HepG2 (cell line): Measurements from ENCODE around the gene IL1RL2. TPM values are rescaled to one million over a fixed set of nuclear protein-coding genes. Genes with fewer than 3 reads are reported as not detected.
A peak's percentile ranks its signal among the peaks of the same experiment; 100 is the strongest.

Experiments
- ATAC-seq: fragments of 200-7000 bp; cut with Tn5 transposase; 3 replicates; pipeline ENCODE4 v1.9.1; 2020; ENCODE audit warnings: mild to moderate bottlenecking, moderate library complexity
- BruUV-seq: library from RNA; stranded (reverse); fragments of 400-500 nt; replicated peaks from 2 replicates; lab custom pipeline; 2021; lab: Mats Ljungman, UMichigan
- CTCF ChIA-PET: fragments of 300-600 bp; formaldehyde crosslinking; extraction: SDS; loops from one replicate; lab custom pipeline; 2021; ENCODE audit warnings: low total read pairs, inconsistent platforms, low intra/inter-chr PET ratio; lab: Yijun Ruan, JAX
- POLR2A ChIA-PET: fragments of 350-600 bp; sonication (Branson Sonifier 250); formaldehyde crosslinking; loops from one replicate; lab custom pipeline; 2020; ENCODE audit warnings: antibody characterized with exemption, inconsistent platforms; lab: Yijun Ruan, JAX
- DNase-seq: peaks from one replicate; pipeline ENCODE4 v3.0.0-alpha.2; 2015; ENCODE audit warnings: low spot score
- FAIRE-seq: peaks from 3 replicates; lab custom pipeline; 2011; peaks lifted over from hg19 to GRCh38; lab: Jason Lieb, UNC
- H2AFZ ChIP-seq: one replicate; pipeline ENCODE4 v1.6.1; 2011; ENCODE audit warnings: low read length, inconsistent platforms
- H3K27ac ChIP-seq: fragments of 300-600 bp; 3 replicates; pipeline ENCODE4 v1.8.0; 2011; ENCODE audit warnings: mixed run types, mild to moderate bottlenecking, mixed read lengths, low read length, inconsistent platforms; ENCODE audit not compliant: insufficient read depth; ENCODE audit errors: extremely low read length
- H3K27me3 ChIP-seq, 2 experiments: fragments of 200-600 bp in 1 of 2; 2 replicates in 1 of 2; 3 replicates in 1 of 2; pipeline versions ENCODE4 v1.6.0 to v1.8.0; 2011; ENCODE audit warnings: low read length in 2 of 2, mild to moderate bottlenecking in 2 of 2, moderate library complexity in 2 of 2, inconsistent platforms in 1 of 2; ENCODE audit not compliant: insufficient read depth in 2 of 2, control insufficient read depth in 1 of 2
- H3K36me3 ChIP-seq, 2 experiments: fragments of 200-600 bp in 1 of 2; replicated peaks in 1 of 2; 2 replicates in 1 of 2; 3 replicates in 1 of 2; pipeline versions ENCODE4 v1.5.1 to v1.8.0; 2011; ENCODE audit warnings: low read length in 2 of 2, inconsistent platforms in 1 of 2; ENCODE audit not compliant: insufficient read depth in 2 of 2, control insufficient read depth in 1 of 2
- H3K4me1 ChIP-seq: 2 replicates; pipeline ENCODE4 v1.5.1; 2012; ENCODE audit warnings: low read length, inconsistent platforms; ENCODE audit not compliant: insufficient read depth
- H3K4me2 ChIP-seq: 2 replicates; pipeline ENCODE4 v1.6.0; 2011; ENCODE audit warnings: low read depth, low read length, inconsistent platforms
- H3K4me3 ChIP-seq, 3 experiments: fragments of 200-600 bp in 1 of 3; sonication (generic), shearing (Covaris generic) in 1 of 3; replicated peaks in 1 of 3; 2 replicates each; pipeline ENCODE4 v1.5.1; 2011 to 2016; ENCODE audit warnings: low read length in 3 of 3, inconsistent platforms in 2 of 3, low read depth in 2 of 3, mild to moderate bottlenecking in 2 of 3, control low read depth in 1 of 3, mixed read lengths in 1 of 3; ENCODE audit not compliant: insufficient read depth in 1 of 3
- H3K79me2 ChIP-seq: one replicate; pipeline ENCODE4 v1.6.1; 2011; ENCODE audit warnings: low read length, inconsistent platforms; ENCODE audit not compliant: insufficient read depth
- H3K9ac ChIP-seq: 2 replicates; pipeline ENCODE4 v1.6.0; 2011; ENCODE audit warnings: mild to moderate bottlenecking, low read depth, low read length, inconsistent platforms; ENCODE audit not compliant: insufficient read depth
- H3K9me3 ChIP-seq: 2 replicates; pipeline ENCODE4 v1.5.1; 2012; ENCODE audit warnings: mild to moderate bottlenecking, low read length
- H4K20me1 ChIP-seq: 2 replicates; pipeline ENCODE4 v1.6.0; 2011; ENCODE audit warnings: inconsistent platforms, mild to moderate bottlenecking, low read length, moderate library complexity; ENCODE audit not compliant: insufficient read depth
- GABPA ChIP-seq, 2 experiments: IDR thresholded peaks; 2 replicates each; pipeline ENCODE4 v1.6.1; 2011 to 2016; ENCODE audit warnings: low read depth in 2 of 2, low read length in 1 of 2, missing biosample characterization in 1 of 2, missing genetic modification characterization in 1 of 2
- HNRNPL ChIP-seq: fragments of 200-400 bp; formaldehyde crosslinking; IDR thresholded peaks from 2 replicates; pipeline ENCODE4 v1.6.1; 2017; ENCODE audit warnings: mild to moderate bottlenecking, low read depth, low read length
- MBD4 ChIP-seq: IDR thresholded peaks from 2 replicates; pipeline ENCODE4 v1.6.1; 2012; ENCODE audit warnings: low read length, inconsistent platforms, borderline replicate concordance
- MTA1 ChIP-seq: sonication (generic); formaldehyde crosslinking; IDR thresholded peaks from 2 replicates; pipeline ENCODE4 v1.4.0; 2020; ENCODE audit warnings: missing genetic modification reagents, mild to moderate bottlenecking, borderline replicate concordance
- PPARG ChIP-seq: conservative IDR thresholded peaks from 2 replicates; pipeline ENCODE4 v1.6.1; 2016; ENCODE audit warnings: missing biosample characterization, missing genetic modification reagents
- SIN3B ChIP-seq: fragments of 150-350 bp; IDR thresholded peaks from 2 replicates; pipeline ENCODE4 v1.6.1; 2014; ENCODE audit warnings: low read length
- TAF1 ChIP-seq: sonication (generic); formaldehyde crosslinking; IDR thresholded peaks from 2 replicates; pipeline ENCODE4 v1.4.0; 2020; ENCODE audit warnings: missing genetic modification reagents
- ZFP90 ChIP-seq: sonication (generic); formaldehyde crosslinking; IDR thresholded peaks from 2 replicates; pipeline ENCODE4 v1.8.0; 2022; ENCODE audit warnings: missing genetic modification reagents, mild to moderate bottlenecking, inconsistent platforms, borderline replicate concordance
- ZNF331 ChIP-seq: sonication (generic); formaldehyde crosslinking; IDR thresholded peaks from 2 replicates; pipeline ENCODE4 v1.4.0; 2020; ENCODE audit warnings: missing genetic modification reagents
- ZNF614 ChIP-seq: IDR thresholded peaks from 2 replicates; pipeline ENCODE4 v1.6.1; 2018; ENCODE audit warnings: missing biosample characterization, missing genetic modification reagents, inconsistent platforms, borderline replicate concordance
- WGBS: methylation state at CpG from one replicate; pipeline ENCODE4 v1.1.6; 2017; ENCODE audit warnings: low lambda C conversion rate; 5-methylcytosine and 5-hydroxymethylcytosine counted together
- in situ Hi-C: cut with HindIII; loops from 2 replicates; pipeline ENCODE4 v1.10.0; 2017; ENCODE audit warnings: low pct_unique_long_range_greater_than_20kb; ENCODE audit not compliant: extremely low pct_ligation_motif_present
- intact Hi-C: fragments of 100-400 bp; cut with micrococcal nuclease; formaldehyde crosslinking; loops from one replicate; pipeline ENCODE4 v1.10.0; 2022; ENCODE audit not compliant: unreplicated experiment
- polyA plus RNA-seq, 8 experiments: library from polyadenylated mRNA; depleted of rRNA in 3 of 8; stranded (reverse) in 7 of 8; unstranded in 1 of 8; fragments of >200 nt; fragmentation: Illumina TruSeq in 4 of 8; extraction: Trizol in 4 of 8; gene quantifications; 2 replicates each; pipeline versions ENCODE4 v1.2.1 to v1.2.3, GENCODE V29; 2011 to 2016; ENCODE audit warnings: low read depth in 4 of 8, missing spikeins in 1 of 8, mixed read lengths in 1 of 8; ENCODE audit not compliant: insufficient read depth in 1 of 8
- total RNA-seq, 5 experiments: library from RNA; depleted of rRNA; stranded (reverse); fragments of >200 nt; fragmentation: Illumina TruSeq; extraction: Trizol; gene quantifications; 2 replicates each; pipeline ENCODE4 v1.2.3, GENCODE V29; 2016; ENCODE audit warnings: low read depth in 1 of 5
- TF ChIP-seq, protein P1 (sequence below): sonication (generic); formaldehyde crosslinking; IDR thresholded peaks from 2 replicates; pipeline ENCODE4 v1.9.0; 2022; ENCODE audit warnings: missing genetic modification reagents, mild to moderate bottlenecking, borderline replicate concordance
- TF ChIP-seq, protein P2 (sequence below): sonication (generic); formaldehyde crosslinking; IDR thresholded peaks from 2 replicates; pipeline ENCODE4 v1.8.1; 2023; ENCODE audit warnings: missing genetic modification reagents, inconsistent platforms, borderline replicate concordance

The IL1RL2 gene
- total and polyA plus RNA-seq, 2 of the 13 experiments (the other 11 are each of a cell fraction or from before 2014, with no cell fraction given): 0.03 TPM; not detected in 1

DNA sequence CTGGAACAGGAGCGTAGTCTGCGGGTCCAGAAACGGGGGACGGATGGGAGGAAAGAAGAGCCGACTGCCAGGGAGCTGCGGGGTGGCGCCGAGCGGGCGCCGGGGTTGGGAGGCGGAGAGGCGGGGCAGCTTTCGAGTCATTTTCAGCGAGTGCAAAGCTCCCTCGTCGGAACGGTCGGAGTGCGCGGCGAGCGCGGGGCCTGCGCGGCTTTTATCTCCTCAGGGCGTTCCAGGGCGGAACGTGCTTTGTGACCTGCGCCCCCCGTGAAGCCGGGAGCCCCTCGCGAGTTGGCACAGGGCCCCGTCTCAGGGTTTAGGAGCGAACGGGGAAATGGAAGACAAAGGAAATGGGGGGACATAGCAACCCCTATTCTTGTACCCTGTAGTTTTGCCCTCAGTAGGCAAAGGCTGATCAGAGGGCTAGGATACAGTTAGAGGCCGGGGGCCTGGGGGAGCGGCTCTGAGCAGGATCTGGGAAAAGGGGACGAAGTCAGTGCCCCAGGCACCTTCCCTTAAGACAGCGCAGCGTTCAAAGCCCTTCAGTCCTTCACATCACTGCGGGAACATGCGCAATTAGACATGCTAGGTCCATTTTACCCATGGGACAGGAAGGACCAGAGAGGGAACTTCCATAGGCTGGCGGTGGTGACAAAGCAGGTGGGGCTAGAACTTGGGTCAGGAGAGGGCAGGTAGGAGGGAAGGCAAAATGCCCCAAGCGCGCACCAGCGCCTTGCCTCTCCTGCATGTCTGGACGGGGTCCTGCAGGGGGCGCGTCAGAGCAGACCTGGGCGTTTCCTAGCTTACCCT lies 64.4 kb downstream of the IL1RL2 start (continued):
- TF ChIP-seq, protein P1, sequence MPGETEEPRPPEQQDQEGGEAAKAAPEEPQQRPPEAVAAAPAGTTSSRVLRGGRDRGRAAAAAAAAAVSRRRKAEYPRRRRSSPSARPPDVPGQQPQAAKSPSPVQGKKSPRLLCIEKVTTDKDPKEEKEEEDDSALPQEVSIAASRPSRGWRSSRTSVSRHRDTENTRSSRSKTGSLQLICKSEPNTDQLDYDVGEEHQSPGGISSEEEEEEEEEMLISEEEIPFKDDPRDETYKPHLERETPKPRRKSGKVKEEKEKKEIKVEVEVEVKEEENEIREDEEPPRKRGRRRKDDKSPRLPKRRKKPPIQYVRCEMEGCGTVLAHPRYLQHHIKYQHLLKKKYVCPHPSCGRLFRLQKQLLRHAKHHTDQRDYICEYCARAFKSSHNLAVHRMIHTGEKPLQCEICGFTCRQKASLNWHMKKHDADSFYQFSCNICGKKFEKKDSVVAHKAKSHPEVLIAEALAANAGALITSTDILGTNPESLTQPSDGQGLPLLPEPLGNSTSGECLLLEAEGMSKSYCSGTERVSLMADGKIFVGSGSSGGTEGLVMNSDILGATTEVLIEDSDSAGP (CRISPR knock-in tag): peak; percentile 59; the same call in 1 of the 2 replicates
- TF ChIP-seq ZFP90 (CRISPR knock-in tag): peak; percentile 17; the same call in 1 of the 2 replicates
- TF ChIP-seq, protein P2, sequence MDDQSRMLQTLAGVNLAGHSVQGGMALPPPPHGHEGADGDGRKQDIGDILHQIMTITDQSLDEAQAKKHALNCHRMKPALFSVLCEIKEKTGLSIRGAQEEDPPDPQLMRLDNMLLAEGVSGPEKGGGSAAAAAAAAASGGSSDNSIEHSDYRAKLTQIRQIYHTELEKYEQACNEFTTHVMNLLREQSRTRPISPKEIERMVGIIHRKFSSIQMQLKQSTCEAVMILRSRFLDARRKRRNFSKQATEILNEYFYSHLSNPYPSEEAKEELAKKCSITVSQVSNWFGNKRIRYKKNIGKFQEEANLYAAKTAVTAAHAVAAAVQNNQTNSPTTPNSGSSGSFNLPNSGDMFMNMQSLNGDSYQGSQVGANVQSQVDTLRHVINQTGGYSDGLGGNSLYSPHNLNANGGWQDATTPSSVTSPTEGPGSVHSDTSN (CRISPR knock-in tag): no peak
- TF ChIP-seq ZNF614: no peak
- TF ChIP-seq, all 625 proteins: peak for 87

DNA sequence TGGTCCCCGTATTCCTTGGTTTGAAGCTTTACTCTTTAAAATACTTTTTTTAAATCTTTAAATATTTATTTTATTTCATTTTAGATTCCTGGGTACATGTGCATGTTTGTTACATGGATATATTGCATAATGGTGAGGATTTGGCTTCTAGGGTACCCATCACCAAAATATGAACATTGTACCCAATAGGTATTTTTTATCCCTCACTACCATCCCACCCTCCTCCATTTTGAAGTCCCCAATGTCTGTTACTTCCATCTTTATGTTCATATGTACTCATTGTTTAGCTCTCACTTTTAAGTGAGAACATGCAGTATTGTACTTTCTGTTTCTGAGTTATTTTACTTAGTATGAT lies 65.0 kb downstream of the IL1RL2 start:
- WGBS: 5% methylated on average over 1 of the region's 1 CpG
- H3K4me2 ChIP-seq: no peak overlapping the region; the same call in 1 of the 2 replicates

More for the DNA sequence above, 65.0 kb downstream of the IL1RL2 start:
- intact Hi-C loops (loop anchor here (2.0 to 5.0 kb wide), 2 partner anchors 103 to 190 kb away; partner anchors contain the start of gene IL18R1), in situ Hi-C loops (loop anchor here (5.0 kb wide), 2 partner anchors 105 to 190 kb away; partner anchors contain the start of gene IL18R1)
- BruUV-seq: no TSS peak
- no peak overlapping the region for H2AFZ ChIP-seq
- ATAC-seq (no peak), FAIRE-seq (no peak), DNase-seq (no peak)
- no peaks in the 10 kb centered on the region for H3K9me3 ChIP-seq
- peak overlapping the region in 1 of 3 experiments; percentile 76; a peak in 1 of 6 replicates for H3K4me3 ChIP-seq
- POLR2A ChIA-PET: no interaction called here
- H4K20me1 ChIP-seq: no peaks in the 10 kb centered on the region
- H3K27me3 ChIP-seq: peaks cover 2 to 41% of the 10 kb centered on the region in 2 experiments; a peak in 4 of 5 replicates
- no peaks in the 10 kb centered on the region for H3K79me2 ChIP-seq
- no peaks in the 10 kb centered on the region for H3K36me3 ChIP-seq
- H3K4me1 ChIP-seq: peaks cover 7% of the 10 kb centered on the region
- CTCF ChIA-PET: interaction anchor here (0.8 to 1.7 kb wide), 3 partner anchors 103 to 198 kb away, joined by 3 to 5 read pairs (median 3); no protein-coding TSS in a partner anchor
- TF ChIP-seq TAF1 (CRISPR knock-in tag) (no peak), GABPA (IDR thresholded peaks at IDR 0.05; ENCODE audit: low read depth, low read length) (no peak), GABPA (CRISPR knock-in tag; IDR thresholded peaks at IDR 0.05; ENCODE audit: low read depth) (no peak), MBD4 (no peak), ZNF331 (CRISPR knock-in tag) (0 out of 2 replicates have a peak, but pooled peaks have one; percentile 1), PPARG (no peak), SIN3B (no peak), HNRNPL (no peak), MTA1 (CRISPR knock-in tag) (no peak)
- no peak overlapping the region for H3K9ac ChIP-seq
- no peak overlapping the region for H3K27ac ChIP-seq
